GM12878 (cell line): ENCODE measurements around the gene WWTR1. TPM values are rescaled to one million over a fixed set of nuclear protein-coding genes. Genes with fewer than 3 reads are reported as not detected.

Source experiments
- ESRRA ChIP-seq: IDR thresholded peaks from 2 replicates; pipeline ENCODE4 v1.6.1; 2012; ENCODE audit warnings: mild to moderate bottlenecking, low read length, improper control_type of control experiment
- GABPA ChIP-seq: IDR thresholded peaks from 2 replicates; pipeline ENCODE4 v1.6.1; 2014; ENCODE audit warnings: antibody characterized with exemption, low read depth, mild to moderate bottlenecking, inconsistent platforms
- STAT1 ChIP-seq: fragments of 450-650 bp; conservative IDR thresholded peaks from 2 replicates; pipeline ENCODE4 v1.6.1; 2014; ENCODE audit warnings: antibody characterized with exemption, mild to moderate bottlenecking
- ZNF24 ChIP-seq: fragments of 450-650 bp; IDR thresholded peaks from 2 replicates; pipeline ENCODE4 v1.6.1; 2017; ENCODE audit warnings: antibody characterized with exemption, mild to moderate bottlenecking
- ZNF384 ChIP-seq: IDR thresholded peaks from 2 replicates; pipeline ENCODE4 v1.6.1; 2012; ENCODE audit warnings: low read depth, mild to moderate bottlenecking, low read length, improper control_type of control experiment, borderline replicate concordance
- ZZZ3 ChIP-seq: IDR thresholded peaks from 2 replicates; pipeline ENCODE4 v1.6.1; 2011; ENCODE audit warnings: low read depth; ENCODE audit not compliant: control insufficient read depth, insufficient read length
- polyA plus RNA-seq, 11 experiments: library from polyadenylated mRNA; depleted of rRNA in 4 of 11; unstranded in 6 of 11; stranded (reverse) in 5 of 11; fragments of >200 nt; fragmentation: Nextera tagmentation in 4 of 11; fragmentation: Illumina TruSeq in 1 of 11; extraction: Ambion mirVana in 4 of 11; extraction: Trizol in 1 of 11; gene quantifications; 1 replicate in 1 of 11; 2 replicates in 10 of 11; pipeline versions ENCODE4 v1.2.1 to v1.2.3, GENCODE V29; 2011 to 2016; ENCODE audit warnings: inconsistent platforms in 2 of 11, missing spikeins in 2 of 11, low read depth in 1 of 11
- total RNA-seq, 4 experiments: library from RNA; depleted of rRNA in 3 of 4; stranded (reverse); fragments of >200 nt in 3 of 4; fragmentation: Illumina TruSeq in 1 of 4; extraction: Trizol in 1 of 4; gene quantifications; 2 replicates each; pipeline versions ENCODE4 v1.2.1 to v1.2.3, GENCODE V29; 2013 to 2021
- TF ChIP-seq, protein P1 (sequence below): IDR thresholded peaks from 2 replicates; pipeline ENCODE4 v1.6.1; 2012; ENCODE audit warnings: mild to moderate bottlenecking, low read depth, low read length
- TF ChIP-seq, protein P2 (sequence below): fragments of 450-650 bp; IDR thresholded peaks from 2 replicates; pipeline ENCODE4 v1.6.1; 2018; ENCODE audit warnings: mild to moderate bottlenecking, low read depth, moderate library complexity; ENCODE audit not compliant: partially characterized antibody
- TF ChIP-seq, protein P3 (sequence below): fragments of 450-650 bp; formaldehyde crosslinking; IDR thresholded peaks from 2 replicates; pipeline ENCODE4 v1.4.0; 2022; ENCODE audit warnings: mild to moderate bottlenecking, moderate library complexity
- TF ChIP-seq, protein P4 (sequence below): fragments of 450-650 bp; formaldehyde crosslinking; IDR thresholded peaks from 2 replicates; pipeline ENCODE4 v1.4.0; 2020; ENCODE audit warnings: mild to moderate bottlenecking, moderate library complexity

WWTR1 gene
- total and polyA plus RNA-seq, 10 of the 15 experiments (the other 5 are each of a cell fraction or from before 2014, with no cell fraction given), result 2.5 to 18.5 (median 5.8) TPM

DNA sequence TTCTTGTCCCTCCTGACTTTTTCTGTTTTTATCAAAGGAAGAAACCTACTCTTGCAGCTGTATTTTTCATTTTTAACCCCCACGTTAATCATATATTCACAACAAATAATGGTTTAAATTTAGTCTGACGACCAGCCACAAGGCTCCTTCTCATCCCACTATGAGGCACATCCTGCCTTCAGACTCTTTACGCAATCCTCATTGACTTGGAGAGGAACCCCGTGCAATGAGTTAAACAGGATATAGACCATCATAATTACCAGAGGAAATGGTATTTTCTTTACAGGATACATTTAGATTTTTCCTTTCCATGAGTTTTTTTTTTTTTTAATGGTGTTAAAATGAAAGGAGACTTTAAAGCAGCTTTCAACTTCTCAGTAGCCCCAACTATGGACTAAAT lies 68.5 kb downstream of the WWTR1 start (continued):
- TF ChIP-seq, protein P1, sequence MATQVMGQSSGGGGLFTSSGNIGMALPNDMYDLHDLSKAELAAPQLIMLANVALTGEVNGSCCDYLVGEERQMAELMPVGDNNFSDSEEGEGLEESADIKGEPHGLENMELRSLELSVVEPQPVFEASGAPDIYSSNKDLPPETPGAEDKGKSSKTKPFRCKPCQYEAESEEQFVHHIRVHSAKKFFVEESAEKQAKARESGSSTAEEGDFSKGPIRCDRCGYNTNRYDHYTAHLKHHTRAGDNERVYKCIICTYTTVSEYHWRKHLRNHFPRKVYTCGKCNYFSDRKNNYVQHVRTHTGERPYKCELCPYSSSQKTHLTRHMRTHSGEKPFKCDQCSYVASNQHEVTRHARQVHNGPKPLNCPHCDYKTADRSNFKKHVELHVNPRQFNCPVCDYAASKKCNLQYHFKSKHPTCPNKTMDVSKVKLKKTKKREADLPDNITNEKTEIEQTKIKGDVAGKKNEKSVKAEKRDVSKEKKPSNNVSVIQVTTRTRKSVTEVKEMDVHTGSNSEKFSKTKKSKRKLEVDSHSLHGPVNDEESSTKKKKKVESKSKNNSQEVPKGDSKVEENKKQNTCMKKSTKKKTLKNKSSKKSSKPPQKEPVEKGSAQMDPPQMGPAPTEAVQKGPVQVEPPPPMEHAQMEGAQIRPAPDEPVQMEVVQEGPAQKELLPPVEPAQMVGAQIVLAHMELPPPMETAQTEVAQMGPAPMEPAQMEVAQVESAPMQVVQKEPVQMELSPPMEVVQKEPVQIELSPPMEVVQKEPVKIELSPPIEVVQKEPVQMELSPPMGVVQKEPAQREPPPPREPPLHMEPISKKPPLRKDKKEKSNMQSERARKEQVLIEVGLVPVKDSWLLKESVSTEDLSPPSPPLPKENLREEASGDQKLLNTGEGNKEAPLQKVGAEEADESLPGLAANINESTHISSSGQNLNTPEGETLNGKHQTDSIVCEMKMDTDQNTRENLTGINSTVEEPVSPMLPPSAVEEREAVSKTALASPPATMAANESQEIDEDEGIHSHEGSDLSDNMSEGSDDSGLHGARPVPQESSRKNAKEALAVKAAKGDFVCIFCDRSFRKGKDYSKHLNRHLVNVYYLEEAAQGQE, result no peak
- TF ChIP-seq ZNF384, result no peak
- TF ChIP-seq, protein P2, sequence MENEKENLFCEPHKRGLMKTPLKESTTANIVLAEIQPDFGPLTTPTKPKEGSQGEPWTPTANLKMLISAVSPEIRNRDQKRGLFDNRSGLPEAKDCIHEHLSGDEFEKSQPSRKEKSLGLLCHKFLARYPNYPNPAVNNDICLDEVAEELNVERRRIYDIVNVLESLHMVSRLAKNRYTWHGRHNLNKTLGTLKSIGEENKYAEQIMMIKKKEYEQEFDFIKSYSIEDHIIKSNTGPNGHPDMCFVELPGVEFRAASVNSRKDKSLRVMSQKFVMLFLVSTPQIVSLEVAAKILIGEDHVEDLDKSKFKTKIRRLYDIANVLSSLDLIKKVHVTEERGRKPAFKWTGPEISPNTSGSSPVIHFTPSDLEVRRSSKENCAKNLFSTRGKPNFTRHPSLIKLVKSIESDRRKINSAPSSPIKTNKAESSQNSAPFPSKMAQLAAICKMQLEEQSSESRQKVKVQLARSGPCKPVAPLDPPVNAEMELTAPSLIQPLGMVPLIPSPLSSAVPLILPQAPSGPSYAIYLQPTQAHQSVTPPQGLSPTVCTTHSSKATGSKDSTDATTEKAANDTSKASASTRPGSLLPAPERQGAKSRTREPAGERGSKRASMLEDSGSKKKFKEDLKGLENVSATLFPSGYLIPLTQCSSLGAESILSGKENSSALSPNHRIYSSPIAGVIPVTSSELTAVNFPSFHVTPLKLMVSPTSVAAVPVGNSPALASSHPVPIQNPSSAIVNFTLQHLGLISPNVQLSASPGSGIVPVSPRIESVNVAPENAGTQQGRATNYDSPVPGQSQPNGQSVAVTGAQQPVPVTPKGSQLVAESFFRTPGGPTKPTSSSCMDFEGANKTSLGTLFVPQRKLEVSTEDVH, result no peak
- TF ChIP-seq ZZZ3, result no peak
- TF ChIP-seq ZNF24, result no peak
- TF ChIP-seq STAT1, result no peak
- TF ChIP-seq ESRRA, result no peak
- TF ChIP-seq, protein P3, sequence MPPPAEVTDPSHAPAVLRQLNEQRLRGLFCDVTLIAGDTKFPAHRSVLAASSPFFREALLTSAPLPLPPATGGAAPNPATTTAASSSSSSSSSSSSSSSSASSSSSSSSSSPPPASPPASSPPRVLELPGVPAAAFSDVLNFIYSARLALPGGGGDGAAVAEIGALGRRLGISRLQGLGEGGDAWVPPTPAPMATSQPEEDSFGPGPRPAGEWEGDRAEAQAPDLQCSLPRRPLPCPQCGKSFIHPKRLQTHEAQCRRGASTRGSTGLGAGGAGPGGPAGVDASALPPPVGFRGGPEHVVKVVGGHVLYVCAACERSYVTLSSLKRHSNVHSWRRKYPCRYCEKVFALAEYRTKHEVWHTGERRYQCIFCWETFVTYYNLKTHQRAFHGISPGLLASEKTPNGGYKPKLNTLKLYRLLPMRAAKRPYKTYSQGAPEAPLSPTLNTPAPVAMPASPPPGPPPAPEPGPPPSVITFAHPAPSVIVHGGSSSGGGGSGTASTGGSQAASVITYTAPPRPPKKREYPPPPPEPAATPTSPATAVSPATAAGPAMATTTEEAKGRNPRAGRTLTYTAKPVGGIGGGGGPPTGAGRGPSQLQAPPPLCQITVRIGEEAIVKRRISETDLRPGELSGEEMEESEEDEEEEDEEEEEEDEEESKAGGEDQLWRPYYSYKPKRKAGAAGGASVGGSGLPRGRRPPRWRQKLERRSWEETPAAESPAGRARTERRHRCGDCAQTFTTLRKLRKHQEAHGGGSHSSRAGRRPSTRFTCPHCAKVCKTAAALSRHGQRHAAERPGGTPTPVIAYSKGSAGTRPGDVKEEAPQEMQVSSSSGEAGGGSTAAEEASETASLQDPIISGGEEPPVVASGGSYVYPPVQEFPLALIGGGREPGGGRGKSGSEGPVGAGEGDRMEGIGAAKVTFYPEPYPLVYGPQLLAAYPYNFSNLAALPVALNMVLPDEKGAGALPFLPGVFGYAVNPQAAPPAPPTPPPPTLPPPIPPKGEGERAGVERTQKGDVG, result no peak
- no peak for TF ChIP-seq GABPA
- TF ChIP-seq, protein P4, sequence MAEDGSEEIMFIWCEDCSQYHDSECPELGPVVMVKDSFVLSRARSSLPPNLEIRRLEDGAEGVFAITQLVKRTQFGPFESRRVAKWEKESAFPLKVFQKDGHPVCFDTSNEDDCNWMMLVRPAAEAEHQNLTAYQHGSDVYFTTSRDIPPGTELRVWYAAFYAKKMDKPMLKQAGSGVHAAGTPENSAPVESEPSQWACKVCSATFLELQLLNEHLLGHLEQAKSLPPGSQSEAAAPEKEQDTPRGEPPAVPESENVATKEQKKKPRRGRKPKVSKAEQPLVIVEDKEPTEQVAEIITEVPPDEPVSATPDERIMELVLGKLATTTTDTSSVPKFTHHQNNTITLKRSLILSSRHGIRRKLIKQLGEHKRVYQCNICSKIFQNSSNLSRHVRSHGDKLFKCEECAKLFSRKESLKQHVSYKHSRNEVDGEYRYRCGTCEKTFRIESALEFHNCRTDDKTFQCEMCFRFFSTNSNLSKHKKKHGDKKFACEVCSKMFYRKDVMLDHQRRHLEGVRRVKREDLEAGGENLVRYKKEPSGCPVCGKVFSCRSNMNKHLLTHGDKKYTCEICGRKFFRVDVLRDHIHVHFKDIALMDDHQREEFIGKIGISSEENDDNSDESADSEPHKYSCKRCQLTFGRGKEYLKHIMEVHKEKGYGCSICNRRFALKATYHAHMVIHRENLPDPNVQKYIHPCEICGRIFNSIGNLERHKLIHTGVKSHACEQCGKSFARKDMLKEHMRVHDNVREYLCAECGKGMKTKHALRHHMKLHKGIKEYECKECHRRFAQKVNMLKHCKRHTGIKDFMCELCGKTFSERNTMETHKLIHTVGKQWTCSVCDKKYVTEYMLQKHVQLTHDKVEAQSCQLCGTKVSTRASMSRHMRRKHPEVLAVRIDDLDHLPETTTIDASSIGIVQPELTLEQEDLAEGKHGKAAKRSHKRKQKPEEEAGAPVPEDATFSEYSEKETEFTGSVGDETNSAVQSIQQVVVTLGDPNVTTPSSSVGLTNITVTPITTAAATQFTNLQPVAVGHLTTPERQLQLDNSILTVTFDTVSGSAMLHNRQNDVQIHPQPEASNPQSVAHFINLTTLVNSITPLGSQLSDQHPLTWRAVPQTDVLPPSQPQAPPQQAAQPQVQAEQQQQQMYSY (CRISPR knock-in tag), result no peak
